Neural progenitor cell (in vitro differentiated cells): ENCODE data around the gene RAP1GDS1. TPM values are rescaled to one million over a fixed set of nuclear protein-coding genes. Genes with fewer than 3 reads are reported as not detected.

Experiments used
- DNase-seq: peaks from one replicate; pipeline ENCODE4 v3.0.0-alpha.2; 2016; ENCODE audit warnings: low spot score
- H2AFZ ChIP-seq: fragments of 200-600 bp; sonication (generic); replicated peaks from 2 replicates; pipeline ENCODE4 v1.6.1; 2016; ENCODE audit warnings: antibody characterized with exemption
- H3F3A ChIP-seq: fragments of 200-600 bp; sonication (generic); 2 replicates; pipeline ENCODE4 v1.6.1; 2016; ENCODE audit warnings: antibody characterized with exemption, low read depth
- H3K27ac ChIP-seq: fragments of 200-600 bp; sonication (generic); 2 replicates; pipeline ENCODE4 v1.5.1; 2016; ENCODE audit warnings: mild to moderate bottlenecking
- H3K27me3 ChIP-seq: fragments of 200-600 bp; sonication (generic); 2 replicates; pipeline ENCODE4 v1.6.1; 2016; ENCODE audit warnings: mild to moderate bottlenecking, moderate library complexity
- H3K36me3 ChIP-seq: fragments of 200-600 bp; sonication (generic); 2 replicates; pipeline ENCODE4 v1.5.1; 2016
- H3K4me1 ChIP-seq: fragments of 200-600 bp; sonication (generic); 2 replicates; pipeline ENCODE4 v1.6.1; 2016; ENCODE audit warnings: mixed run types
- H3K4me2 ChIP-seq: fragments of 200-600 bp; sonication (generic); 2 replicates; pipeline ENCODE4 v1.6.1; 2016
- H3K4me3 ChIP-seq: fragments of 200-600 bp; sonication (generic); 2 replicates; pipeline ENCODE4 v1.5.1; 2016
- H3K79me2 ChIP-seq: fragments of 200-600 bp; sonication (generic); 2 replicates; pipeline ENCODE4 v1.6.1; 2016; ENCODE audit warnings: low read depth
- H3K9ac ChIP-seq: fragments of 200-600 bp; sonication (generic); 2 replicates; pipeline ENCODE4 v1.6.1; 2016
- H3K9me3 ChIP-seq: fragments of 200-600 bp; sonication (generic); 2 replicates; pipeline ENCODE4 v1.5.1; 2016; ENCODE audit warnings: low read depth
- H4K20me1 ChIP-seq: fragments of 200-600 bp; sonication (generic); 2 replicates; pipeline ENCODE4 v1.6.1; 2016; ENCODE audit warnings: low read depth
- H3K27ac Mint-ChIP-seq: 3 replicates; pipeline ENCODE4 v1.8.0; 2021; ENCODE audit warnings: mixed read lengths
- H3K27me3 Mint-ChIP-seq: 2 replicates; pipeline ENCODE4 v1.8.0; 2022; ENCODE audit warnings: low read depth, mild to moderate bottlenecking, inconsistent platforms, moderate library complexity, mixed read lengths; ENCODE audit not compliant: insufficient read depth
- H3K36me3 Mint-ChIP-seq: 3 replicates; pipeline ENCODE4 v1.8.0; 2021; ENCODE audit warnings: mixed read lengths
- H3K4me1 Mint-ChIP-seq: 3 replicates; pipeline ENCODE4 v1.8.0; 2021; ENCODE audit warnings: mixed read lengths
- H3K4me3 Mint-ChIP-seq: 3 replicates; pipeline ENCODE4 v1.8.0; 2021; ENCODE audit warnings: mild to moderate bottlenecking, moderate library complexity, mixed read lengths
- H3K9me3 Mint-ChIP-seq: 3 replicates; pipeline ENCODE4 v1.8.0; 2020; ENCODE audit warnings: mixed read lengths
- EZH2 ChIP-seq: fragments of 200-600 bp; sonication (generic); IDR thresholded peaks from 2 replicates; pipeline ENCODE4 v1.6.1; 2017; ENCODE audit warnings: antibody characterized with exemption, mild to moderate bottlenecking, moderate library complexity
- EZH2phosphoT487 ChIP-seq: fragments of 200-600 bp; sonication (generic); IDR thresholded peaks from 2 replicates; pipeline ENCODE4 v1.6.1; 2017; ENCODE audit warnings: antibody characterized with exemption
- total RNA-seq: library from RNA; depleted of rRNA; stranded (reverse); fragments of >200 nt; gene quantifications from 2 replicates; pipeline ENCODE4 v1.2.3, GENCODE V29; 2015; ENCODE audit warnings: low replicate concordance
- TF ChIP-seq, protein P1 (sequence below): fragments of 200-600 bp; sonication (generic); IDR thresholded peaks from 2 replicates; pipeline ENCODE4 v1.5.1; 2017; ENCODE audit warnings: antibody characterized with exemption, mild to moderate bottlenecking

Gene RAP1GDS1
- total RNA-seq, 1 donor from 2014 or later, result 65.1 TPM

DNA sequence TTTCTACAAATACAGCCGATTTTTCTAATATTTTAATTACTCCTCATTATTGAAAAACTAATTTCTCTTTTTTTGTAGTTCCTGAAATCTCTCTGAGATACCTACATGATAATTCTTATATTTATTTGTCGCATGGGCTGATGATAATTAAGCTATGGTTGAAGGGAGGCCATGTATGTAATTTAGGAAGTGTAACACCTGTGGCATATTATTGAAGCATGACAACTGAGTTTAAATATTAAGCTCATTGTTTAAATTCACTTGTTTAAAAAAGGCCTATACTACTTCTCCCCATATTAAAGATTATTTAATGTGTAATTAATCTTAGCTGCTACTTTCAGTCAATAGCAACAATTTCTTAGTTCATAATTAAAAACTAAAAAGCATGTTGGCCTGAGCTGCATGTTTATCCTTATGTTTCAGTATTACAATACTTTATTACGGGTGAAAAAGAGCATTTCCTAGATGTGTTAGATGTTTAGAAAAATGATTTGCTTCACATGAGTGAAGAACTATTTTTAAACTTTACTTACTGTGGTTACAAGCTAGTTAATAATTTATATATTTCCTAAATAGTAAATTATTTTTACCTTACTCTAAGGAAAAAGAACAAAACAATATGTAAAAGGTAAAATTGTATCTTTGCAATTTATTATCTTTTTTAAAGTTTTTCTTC lies 122.4 kb downstream of the RAP1GDS1 start:
- Histone ChIP-seq H4K20me1 (no peaks in the 10 kb centered on the region), H2AFZ (no peak overlapping the region), H3K27me3 (no peaks in the 10 kb centered on the region), H3K9ac (no peak overlapping the region), H3K9me3 (no peaks in the 10 kb centered on the region), H3K4me1 (no peaks in the 10 kb centered on the region), H3K4me3 (no peak overlapping the region), H3K27ac (no peak overlapping the region), H3F3A (no peaks in the 10 kb centered on the region), H3K79me2 (no peaks in the 10 kb centered on the region), H3K4me2 (no peak overlapping the region), H3K36me3 (no peaks in the 10 kb centered on the region)
- H3K9me3 Mint-ChIP-seq, result no peaks in the 10 kb centered on the region
- H3K27me3 Mint-ChIP-seq, result no peaks in the 10 kb centered on the region
- H3K4me3 Mint-ChIP-seq, result no peak overlapping the region
- no peak overlapping the region for H3K27ac Mint-ChIP-seq
- peaks cover 3% of the 10 kb centered on the region for H3K36me3 Mint-ChIP-seq
- H3K4me1 Mint-ChIP-seq, result no peaks in the 10 kb centered on the region
- TF ChIP-seq EZH2phosphoT487 (no peak), EZH2 (no peak)
- TF ChIP-seq, protein P1, sequence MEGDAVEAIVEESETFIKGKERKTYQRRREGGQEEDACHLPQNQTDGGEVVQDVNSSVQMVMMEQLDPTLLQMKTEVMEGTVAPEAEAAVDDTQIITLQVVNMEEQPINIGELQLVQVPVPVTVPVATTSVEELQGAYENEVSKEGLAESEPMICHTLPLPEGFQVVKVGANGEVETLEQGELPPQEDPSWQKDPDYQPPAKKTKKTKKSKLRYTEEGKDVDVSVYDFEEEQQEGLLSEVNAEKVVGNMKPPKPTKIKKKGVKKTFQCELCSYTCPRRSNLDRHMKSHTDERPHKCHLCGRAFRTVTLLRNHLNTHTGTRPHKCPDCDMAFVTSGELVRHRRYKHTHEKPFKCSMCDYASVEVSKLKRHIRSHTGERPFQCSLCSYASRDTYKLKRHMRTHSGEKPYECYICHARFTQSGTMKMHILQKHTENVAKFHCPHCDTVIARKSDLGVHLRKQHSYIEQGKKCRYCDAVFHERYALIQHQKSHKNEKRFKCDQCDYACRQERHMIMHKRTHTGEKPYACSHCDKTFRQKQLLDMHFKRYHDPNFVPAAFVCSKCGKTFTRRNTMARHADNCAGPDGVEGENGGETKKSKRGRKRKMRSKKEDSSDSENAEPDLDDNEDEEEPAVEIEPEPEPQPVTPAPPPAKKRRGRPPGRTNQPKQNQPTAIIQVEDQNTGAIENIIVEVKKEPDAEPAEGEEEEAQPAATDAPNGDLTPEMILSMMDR, result no peak
- no peak for DNase-seq

DNA sequence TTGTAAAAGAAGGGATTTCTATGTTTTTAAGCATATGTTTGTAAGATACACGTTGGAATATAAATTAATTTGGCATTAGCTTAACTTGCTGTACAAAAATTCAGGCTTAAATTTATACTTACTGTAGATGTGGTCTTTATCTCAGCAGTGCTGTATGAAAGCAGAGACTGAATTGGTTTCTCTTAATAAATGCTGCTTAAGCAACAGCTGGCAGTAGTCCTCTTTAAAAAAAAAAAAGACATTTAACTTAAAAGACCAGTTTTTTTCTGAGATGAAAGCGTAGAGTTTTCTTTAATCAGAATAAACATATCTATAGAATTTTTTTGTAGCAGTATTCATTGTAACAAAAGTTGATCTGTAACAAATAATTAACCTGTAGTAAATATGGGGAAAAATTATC lies 124.6 kb downstream of the RAP1GDS1 start:
- DNase-seq, result no peak
- H3K4me2 ChIP-seq, result no peak overlapping the region
- Mint-ChIP-seq H3K4me1 (no peaks in the 10 kb centered on the region), H3K4me3 (no peak overlapping the region), H3K27me3 (no peaks in the 10 kb centered on the region), H3K9me3 (no peaks in the 10 kb centered on the region), H3K27ac (no peak overlapping the region), H3K36me3 (peaks cover 2% of the 10 kb centered on the region)
- H3K27me3 ChIP-seq, result no peaks in the 10 kb centered on the region
- H3F3A ChIP-seq, result no peaks in the 10 kb centered on the region
- H3K27ac ChIP-seq, result no peak overlapping the region
- no peaks in the 10 kb centered on the region for H4K20me1 ChIP-seq
- no peaks in the 10 kb centered on the region for H3K9me3 ChIP-seq
- no peaks in the 10 kb centered on the region for H3K4me1 ChIP-seq
- H3K9ac ChIP-seq, result no peak overlapping the region
- H2AFZ ChIP-seq, result no peak overlapping the region
- TF ChIP-seq EZH2 (no peak), EZH2phosphoT487 (no peak)
- TF ChIP-seq, protein P1, result no peak
- no peaks in the 10 kb centered on the region for H3K36me3 ChIP-seq
- no peak overlapping the region for H3K4me3 ChIP-seq
- H3K79me2 ChIP-seq, result no peaks in the 10 kb centered on the region

DNA sequence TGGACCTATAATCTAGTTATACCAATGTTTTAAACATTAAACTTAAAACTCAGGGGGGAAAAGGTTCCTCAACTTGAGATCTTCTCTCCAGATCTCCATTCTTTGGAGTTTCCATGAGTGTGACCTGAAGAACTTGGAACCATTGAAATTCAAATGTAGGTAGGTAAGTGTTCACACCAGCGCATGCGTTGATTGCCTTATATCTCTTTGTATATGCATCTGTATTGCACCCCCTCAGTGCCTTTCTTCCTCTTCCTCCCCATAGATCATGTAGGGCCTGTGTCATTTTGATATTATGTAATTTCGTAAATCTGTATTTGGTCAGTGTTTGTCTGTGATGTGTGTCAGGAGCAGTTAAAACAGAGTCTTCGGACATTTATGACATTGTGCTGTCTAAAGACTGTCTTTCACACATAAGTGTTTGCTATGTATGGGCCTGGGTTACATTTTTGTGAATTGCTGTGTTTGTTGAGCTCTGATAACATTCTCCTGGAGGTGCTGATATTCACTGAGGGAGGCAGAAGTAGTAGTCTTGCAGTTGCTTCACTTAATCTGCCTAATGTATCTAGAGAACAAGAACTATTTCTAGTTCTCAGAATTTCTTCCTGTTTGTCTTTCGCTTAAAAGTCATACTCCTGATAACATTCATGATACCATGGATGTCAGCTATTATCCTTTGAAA lies 126.3 kb downstream of the RAP1GDS1 start:
- no peaks in the 10 kb centered on the region for H3K4me1 Mint-ChIP-seq
- Histone ChIP-seq H2AFZ (no peak overlapping the region), H3K9ac (no peak overlapping the region), H4K20me1 (no peaks in the 10 kb centered on the region), H3K4me1 (no peaks in the 10 kb centered on the region), H3F3A (no peaks in the 10 kb centered on the region), H3K27me3 (no peaks in the 10 kb centered on the region), H3K27ac (no peak overlapping the region), H3K4me2 (no peak overlapping the region), H3K36me3 (no peaks in the 10 kb centered on the region), H3K9me3 (no peaks in the 10 kb centered on the region), H3K4me3 (no peak overlapping the region), H3K79me2 (no peaks in the 10 kb centered on the region)
- H3K27me3 Mint-ChIP-seq, result no peaks in the 10 kb centered on the region
- no peak overlapping the region for H3K4me3 Mint-ChIP-seq
- no peaks in the 10 kb centered on the region for H3K9me3 Mint-ChIP-seq
- H3K27ac Mint-ChIP-seq, result no peak overlapping the region
- TF ChIP-seq, protein P1, result no peak
- peaks cover 2% of the 10 kb centered on the region for H3K36me3 Mint-ChIP-seq
- no peak for DNase-seq
